SJCRH30 (cell line): ENCODE results near the gene MED27. TPM values are rescaled to one million over a fixed set of nuclear protein-coding genes. Genes with fewer than 3 reads are reported as not detected.
A peak's percentile ranks its signal among the peaks of the same experiment; 100 is the strongest.

Experiments
- DNase-seq, 2 experiments: peaks; one replicate each; pipeline ENCODE4 v3.0.0-alpha.2; 2015 to 2020
- H3K27ac ChIP-seq: fragments of 250-450 bp; sonication (Bioruptor Pico); 2 replicates; pipeline ENCODE4 v1.5.1; 2020; ENCODE audit warnings: mild to moderate bottlenecking, moderate library complexity
- H3K27me3 ChIP-seq: fragments of 250-450 bp; sonication (Bioruptor Pico); 2 replicates; pipeline ENCODE4 v1.5.1; 2020; ENCODE audit warnings: mild to moderate bottlenecking, moderate library complexity
- H3K36me3 ChIP-seq: fragments of 250-450 bp; sonication (Bioruptor Pico); 2 replicates; pipeline ENCODE4 v1.5.1; 2020; ENCODE audit warnings: mild to moderate bottlenecking, moderate library complexity
- H3K4me1 ChIP-seq: fragments of 250-450 bp; sonication (Bioruptor Pico); 2 replicates; pipeline ENCODE4 v1.5.1; 2020; ENCODE audit warnings: mild to moderate bottlenecking, moderate library complexity
- H3K4me3 ChIP-seq: fragments of 250-450 bp; sonication (Bioruptor Pico); 2 replicates; pipeline ENCODE4 v1.5.1; 2020; ENCODE audit warnings: mild to moderate bottlenecking, moderate library complexity
- H3K9me3 ChIP-seq: fragments of 250-450 bp; sonication (Bioruptor Pico); replicated peaks from 2 replicates; pipeline ENCODE4 v1.5.1; 2020; ENCODE audit warnings: mild to moderate bottlenecking, moderate library complexity
- total RNA-seq: library from RNA; depleted of rRNA; stranded (reverse); fragments of >200 nt; shearing (Covaris generic); gene quantifications from 2 replicates; pipeline ENCODE4 v1.2.3, GENCODE V29; 2014

The MED27 gene
- total RNA-seq, 1 experiment from 2014 or later = 50.7 TPM

- Histone ChIP-seq H3K36me3 (no peaks in the 10 kb centered on the region), H3K27me3 (no peaks in the 10 kb centered on the region; the same call in 1 of the 2 replicates), H3K9me3 (no peaks in the 10 kb centered on the region), H3K27ac (no peak overlapping the region), H3K4me3 (no peak overlapping the region), H3K4me1 (no peaks in the 10 kb centered on the region)
- DNase-seq = no peak
Measured at GRCh38 chr9:132099167-132099566, 19.5 kb upstream of the MED27 start.

GRCh38 chr9:132094314-132094791, 14.7 kb upstream of the MED27 start:
- Histone ChIP-seq H3K4me1 (no peaks in the 10 kb centered on the region), H3K36me3 (no peaks in the 10 kb centered on the region), H3K9me3 (no peaks in the 10 kb centered on the region), H3K4me3 (no peak overlapping the region), H3K27me3 (peaks cover 3% of the 10 kb centered on the region; the same call in 1 of the 2 replicates), H3K27ac (no peak overlapping the region)
- DNase-seq = no peak

GRCh38 chr9:132090771-132091170, 11.1 kb upstream of the MED27 start:
- no peak overlapping the region for H3K27ac ChIP-seq
- no peaks in the 10 kb centered on the region for H3K4me1 ChIP-seq
- H3K9me3 ChIP-seq = no peaks in the 10 kb centered on the region
- H3K27me3 ChIP-seq = peaks cover 3% of the 10 kb centered on the region; the same call in 1 of the 2 replicates
- H3K36me3 ChIP-seq = no peaks in the 10 kb centered on the region
- H3K4me3 ChIP-seq = no peak overlapping the region
- no peak for DNase-seq

- Histone ChIP-seq H3K4me3 (no peak overlapping the region), H3K4me1 (no peaks in the 10 kb centered on the region), H3K9me3 (no peaks in the 10 kb centered on the region), H3K36me3 (no peaks in the 10 kb centered on the region), H3K27ac (no peak overlapping the region), H3K27me3 (peaks cover 3% of the 10 kb centered on the region; the same call in 1 of the 2 replicates)
- DNase-seq = no peak
Measured at GRCh38 chr9:132087438-132088030, 7.9 kb upstream of the MED27 start.

GRCh38 chr9:132082188-132082587, 2.5 kb upstream of the MED27 start:
- Histone ChIP-seq H3K27ac (no peak overlapping the region), H3K27me3 (no peaks in the 10 kb centered on the region; the same call in 1 of the 2 replicates), H3K9me3 (no peaks in the 10 kb centered on the region), H3K36me3 (peaks cover 3% of the 10 kb centered on the region; the same call in 1 of the 2 replicates), H3K4me1 (peaks cover 11% of the 10 kb centered on the region; the same call in 1 of the 2 replicates), H3K4me3 (no peak overlapping the region)
- DNase-seq = no peak

GRCh38 chr9:132078699-132079356, 839 bp downstream of the MED27 start:
- Histone ChIP-seq H3K4me1 (peaks cover 11% of the 10 kb centered on the region; the same call in 1 of the 2 replicates), H3K36me3 (peaks cover 26% of the 10 kb centered on the region), H3K9me3 (no peaks in the 10 kb centered on the region), H3K27me3 (no peaks in the 10 kb centered on the region), H3K27ac (peak overlapping the region; percentile 50; the same call in 1 of the 2 replicates), H3K4me3 (peak overlapping the region; percentile 85)
- no peak for DNase-seq

- no peak overlapping the region for H3K27ac ChIP-seq
- peak overlapping the region; percentile 85 for H3K4me3 ChIP-seq
- no peaks in the 10 kb centered on the region for H3K9me3 ChIP-seq
- H3K27me3 ChIP-seq = no peaks in the 10 kb centered on the region
- H3K4me1 ChIP-seq = peaks cover 11% of the 10 kb centered on the region; the same call in 1 of the 2 replicates
- H3K36me3 ChIP-seq = peaks cover 30% of the 10 kb centered on the region
- DNase-seq = peak; percentile 46 to 50
Measured at GRCh38 chr9:132077881-132078698, 1.6 kb downstream of the MED27 start.

- no peak overlapping the region for H3K4me3 ChIP-seq
- H3K36me3 ChIP-seq = peaks cover 44% of the 10 kb centered on the region
- no peaks in the 10 kb centered on the region for H3K9me3 ChIP-seq
- DNase-seq = no peak
- H3K4me1 ChIP-seq = peaks cover 11% of the 10 kb centered on the region; the same call in 1 of the 2 replicates
- no peaks in the 10 kb centered on the region for H3K27me3 ChIP-seq
- no peak overlapping the region for H3K27ac ChIP-seq
Measured at GRCh38 chr9:132075853-132076252, 3.8 kb downstream of the MED27 start.

- H3K36me3 ChIP-seq = peaks cover 44% of the 10 kb centered on the region
- peaks cover 16% of the 10 kb centered on the region for H3K4me1 ChIP-seq
- H3K27me3 ChIP-seq = no peaks in the 10 kb centered on the region
- no peak overlapping the region for H3K27ac ChIP-seq
- no peak overlapping the region for H3K4me3 ChIP-seq
- no peak for DNase-seq
- H3K9me3 ChIP-seq = no peaks in the 10 kb centered on the region
Measured at GRCh38 chr9:132074736-132075135, 4.9 kb downstream of the MED27 start.

- Histone ChIP-seq H3K9me3 (no peaks in the 10 kb centered on the region), H3K27ac (no peak overlapping the region), H3K4me3 (no peak overlapping the region), H3K27me3 (no peaks in the 10 kb centered on the region), H3K36me3 (peaks cover 48% of the 10 kb centered on the region), H3K4me1 (peaks cover 14% of the 10 kb centered on the region)
- DNase-seq = no peak
Measured at GRCh38 chr9:132071847-132072507, 7.7 kb downstream of the MED27 start.

GRCh38 chr9:132069046-132069898, 10.4 kb downstream of the MED27 start:
- H3K4me3 ChIP-seq = no peak overlapping the region
- H3K9me3 ChIP-seq = no peaks in the 10 kb centered on the region
- H3K4me1 ChIP-seq = peaks cover 14% of the 10 kb centered on the region
- peak in 1 of 2 experiments; percentile 45 for DNase-seq
- H3K36me3 ChIP-seq = peaks cover 31% of the 10 kb centered on the region
- H3K27me3 ChIP-seq = no peaks in the 10 kb centered on the region
- no peak overlapping the region for H3K27ac ChIP-seq

GRCh38 chr9:132068605-132069004, 11.1 kb downstream of the MED27 start:
- H3K4me1 ChIP-seq = peaks cover 14% of the 10 kb centered on the region
- no peak overlapping the region for H3K27ac ChIP-seq
- H3K9me3 ChIP-seq = no peaks in the 10 kb centered on the region
- peak in 1 of 2 experiments; percentile 47 for DNase-seq
- peaks cover 26% of the 10 kb centered on the region for H3K36me3 ChIP-seq
- no peaks in the 10 kb centered on the region for H3K27me3 ChIP-seq
- H3K4me3 ChIP-seq = no peak overlapping the region

GRCh38 chr9:132066511-132066910, 13.2 kb downstream of the MED27 start:
- Histone ChIP-seq H3K36me3 (peaks cover 9% of the 10 kb centered on the region), H3K27ac (no peak overlapping the region), H3K9me3 (no peaks in the 10 kb centered on the region), H3K4me1 (peaks cover 22% of the 10 kb centered on the region), H3K27me3 (no peaks in the 10 kb centered on the region), H3K4me3 (no peak overlapping the region)
- DNase-seq = no peak

- DNase-seq = no peak
- Histone ChIP-seq H3K4me1 (peaks cover 26% of the 10 kb centered on the region), H3K9me3 (no peaks in the 10 kb centered on the region), H3K27me3 (no peaks in the 10 kb centered on the region), H3K36me3 (peaks cover 9% of the 10 kb centered on the region), H3K27ac (no peak overlapping the region), H3K4me3 (no peak overlapping the region)
Measured at GRCh38 chr9:132066057-132066456, 13.6 kb downstream of the MED27 start.
